Spleen (tissue), 11 donors: ENCODE results near the gene PRODH2. TPM values are rescaled to one million over a fixed set of nuclear protein-coding genes. Genes with fewer than 3 reads are reported as not detected.

ENCODE experiments used
- DNase-seq: peaks from one replicate; pipeline ENCODE4 v3.0.0-alpha.2; 2020
- H3K27ac ChIP-seq, 8 donors: fragments of 200-600 bp; sonication (generic) in 7 of 8; 1 replicate in 4 of 8; 2 replicates in 4 of 8; pipeline versions ENCODE4 v1.5.0 to v1.8.0; 2016 to 2021; ENCODE audit warnings: inconsistent platforms in 4 of 8, mild to moderate bottlenecking in 4 of 8, moderate library complexity in 1 of 8
- H3K27me3 ChIP-seq, 7 donors: fragments of 200-600 bp; sonication (generic) in 6 of 7; replicated peaks in 1 of 7; 1 replicate in 4 of 7; 2 replicates in 3 of 7; pipeline versions ENCODE4 v1.5.0 to v1.8.0; 2016 to 2021; ENCODE audit warnings: inconsistent platforms in 3 of 7, mild to moderate bottlenecking in 1 of 7
- H3K36me3 ChIP-seq, 6 donors: fragments of 200-600 bp; sonication (generic) in 5 of 6; 1 replicate in 4 of 6; 2 replicates in 2 of 6; pipeline versions ENCODE4 v1.5.0 to v1.8.0; 2016 to 2021; ENCODE audit warnings: inconsistent platforms in 2 of 6
- H3K4me1 ChIP-seq, 6 donors: fragments of 200-600 bp; sonication (generic) in 5 of 6; 1 replicate in 3 of 6; 2 replicates in 3 of 6; pipeline versions ENCODE4 v1.5.0 to v1.8.0; 2016 to 2021; ENCODE audit warnings: inconsistent platforms in 3 of 6
- H3K4me3 ChIP-seq, 8 donors: fragments of 200-600 bp; sonication (generic) in 7 of 8; 1 replicate in 4 of 8; 2 replicates in 4 of 8; pipeline versions ENCODE4 v1.5.0 to v1.8.0; 2016 to 2021; ENCODE audit warnings: inconsistent platforms in 4 of 8, mild to moderate bottlenecking in 4 of 8, moderate library complexity in 2 of 8
- H3K9me3 ChIP-seq, 8 donors: fragments of 200-600 bp; sonication (generic) in 7 of 8; 1 replicate in 4 of 8; 2 replicates in 4 of 8; pipeline versions ENCODE4 v1.5.0 to v1.8.0; 2016 to 2021; ENCODE audit warnings: inconsistent platforms in 4 of 8
- CTCF ChIP-seq, 11 experiments: fragments of 200-600 bp in 7 of 11; fragments of 450-650 bp in 4 of 11; sonication (generic) in 4 of 11; IDR thresholded peaks in 8 of 11; conservative IDR thresholded peaks in 3 of 11; 1 replicate in 7 of 11; 2 replicates in 4 of 11; pipeline versions ENCODE4 v1.4.0 to v1.8.0; 2016 to 2021; ENCODE audit warnings: antibody characterized with exemption in 11 of 11, inconsistent platforms in 4 of 11, mild to moderate bottlenecking in 1 of 11
- POLR2A ChIP-seq, 3 donors: fragments of 450-650 bp; IDR thresholded peaks; one replicate each; pipeline ENCODE4 v1.5.1; 2017; ENCODE audit warnings: antibody characterized with exemption in 3 of 3, mild to moderate bottlenecking in 1 of 3
- POLR2AphosphoS5 ChIP-seq, 3 donors: sonication (generic); formaldehyde crosslinking; IDR thresholded peaks; one replicate each; pipeline ENCODE4 v1.5.1; 2017; ENCODE audit warnings: antibody characterized with exemption in 3 of 3
- WGBS, 5 donors: extraction: QIAGEN DNeasy Blood & Tissue Kit in 3 of 5; methylation state at CpG; one replicate each; pipeline versions ENCODE4 v1.1.5 to v1.1.7; 2013 to 2018; 5-methylcytosine and 5-hydroxymethylcytosine counted together
- intact Hi-C: fragments of 100-400 bp; cut with DNase I; formaldehyde crosslinking; loops from one replicate; pipeline ENCODE4 v1.15.0; 2023; ENCODE audit warnings: low total_unique reads
- polyA plus RNA-seq, 3 donors: library from polyadenylated mRNA; stranded (reverse); fragments of 200-250 nt; gene quantifications; one replicate each; pipeline ENCODE4 v1.2.1, GENCODE V29; 2013
- total RNA-seq, 7 donors: library from RNA; depleted of rRNA in 3 of 7; stranded (reverse); fragments of >200 nt in 3 of 7; fragmentation: NEBNext Ultra II Directional in 4 of 7; extraction: Animal tissue kit (Norgen Biotek cat#: 25700) in 4 of 7; gene quantifications; one replicate each; pipeline versions ENCODE4 v1.1.0 to v1.2.1, GENCODE V29; 2016 to 2021
- donor health status: healthy with polysubstance abuse.
- donor health status: DM: no; HTN: no; CAD: no; lungs with moderate emphysema.
- donor health status: DM: no; HTN: no; CAD: no.
- donor health status: Bipolar disorder and iron deficiency.
- donor health status: healthy.
- donor health status: DM: no; HTN: no; CAD: no.
- donor health status: DM: yes; HTN: yes; CAD: no.

The PRODH2 gene
- total and polyA plus RNA-seq, 10 donors = 0.06 TPM; not detected in 9

- TF ChIP-seq CTCF (IDR thresholded peaks at IDR 0.05 in 8 of 11, conservative IDR thresholded peaks at IDR 0.05 in 3 of 11) = no peak
- TF ChIP-seq POLR2AphosphoS5 (IDR thresholded peaks at IDR 0.05) = no peak
- TF ChIP-seq POLR2A (IDR thresholded peaks at IDR 0.05) = no peak
- Histone ChIP-seq H3K27ac (no peak overlapping the region), H3K27me3 (peaks cover 0 to 23% (median 0%) of the 10 kb centered on the region in 7 donors), H3K4me3 (no peak overlapping the region), H3K9me3 (no peaks in the 10 kb centered on the region), H3K4me1 (no peaks in the 10 kb centered on the region), H3K36me3 (peaks cover 0 to 54% (median 9%) of the 10 kb centered on the region in 6 donors)
- intact Hi-C loops = no loop called here
- WGBS, 5 donors = 91 to 95% (median 94%) methylated on average over 7 to 15 of the region's 15 CpGs
- DNase-seq = no peak
Observed at GRCh38 chr19:35787227-35787799, 25.3 kb downstream of the PRODH2 start.

GRCh38 chr19:35786299-35787160 is 26.1 kb downstream of the PRODH2 start:
- no peak overlapping the region for H3K27ac ChIP-seq
- 94 to 97% (median 95%) methylated on average over 26 to 31 of the region's 31 CpGs for WGBS, 5 donors
- H3K9me3 ChIP-seq = no peaks in the 10 kb centered on the region
- no peak overlapping the region for H3K4me3 ChIP-seq
- no peaks in the 10 kb centered on the region for H3K4me1 ChIP-seq
- DNase-seq = no peak
- intact Hi-C loops = no loop called here
- peaks cover 0 to 15% (median 0%) of the 10 kb centered on the region in 7 donors for H3K27me3 ChIP-seq
- peaks cover 0 to 62% (median 14%) of the 10 kb centered on the region in 6 donors for H3K36me3 ChIP-seq
- TF ChIP-seq POLR2A (IDR thresholded peaks at IDR 0.05) = no peak
- TF ChIP-seq POLR2AphosphoS5 (IDR thresholded peaks at IDR 0.05) = no peak
- no peak for TF ChIP-seq CTCF (IDR thresholded peaks at IDR 0.05 in 8 of 11, conservative IDR thresholded peaks at IDR 0.05 in 3 of 11)

- Histone ChIP-seq H3K9me3 (no peaks in the 10 kb centered on the region), H3K4me1 (no peaks in the 10 kb centered on the region), H3K4me3 (no peak overlapping the region), H3K27me3 (peaks cover 0 to 3% (median 0%) of the 10 kb centered on the region in 7 donors), H3K36me3 (peaks cover 0 to 74% (median 25%) of the 10 kb centered on the region in 6 donors), H3K27ac (no peak overlapping the region)
- intact Hi-C loops = no loop called here
- 93 to 95% (median 94%) methylated on average over 4 to 10 of the region's 10 CpGs for WGBS, 5 donors
- TF ChIP-seq POLR2A (IDR thresholded peaks at IDR 0.05) = no peak
- no peak for TF ChIP-seq POLR2AphosphoS5 (IDR thresholded peaks at IDR 0.05)
- TF ChIP-seq CTCF (IDR thresholded peaks at IDR 0.05 in 8 of 11, conservative IDR thresholded peaks at IDR 0.05 in 3 of 11) = no peak
- no peak for DNase-seq
Observed at GRCh38 chr19:35785339-35785627, 27.4 kb downstream of the PRODH2 start.
